Mesothelial cell of epicardium (in vitro differentiated cells): ENCODE results near the gene MPZL1. TPM values are rescaled to one million over a fixed set of nuclear protein-coding genes. Genes with fewer than 3 reads are reported as not detected.

ENCODE experiments used
- DNase-seq, 2 experiments: peaks; one replicate each; pipeline ENCODE4 v3.0.0; 2021; ENCODE audit warnings: low spot score in 2 of 2; ENCODE audit not compliant: unreplicated experiment in 2 of 2
- H3K27ac Mint-ChIP-seq: 2 replicates; pipeline ENCODE4 v1.8.0; 2021; ENCODE audit warnings: mixed read lengths
- H3K27me3 Mint-ChIP-seq: 2 replicates; pipeline ENCODE4 v1.8.0; 2021; ENCODE audit warnings: low read depth, mixed read lengths
- H3K36me3 Mint-ChIP-seq: 2 replicates; pipeline ENCODE4 v1.8.0; 2021; ENCODE audit warnings: mixed read lengths
- H3K4me1 Mint-ChIP-seq: 2 replicates; pipeline ENCODE4 v1.8.0; 2021; ENCODE audit warnings: mixed read lengths
- H3K4me3 Mint-ChIP-seq: 2 replicates; pipeline ENCODE4 v1.8.0; 2021; ENCODE audit warnings: mild to moderate bottlenecking, moderate library complexity, mixed read lengths
- H3K9me3 Mint-ChIP-seq: 2 replicates; pipeline ENCODE4 v1.8.0; 2021; ENCODE audit warnings: mixed read lengths
- CTCF ChIP-seq: fragments of 200-600 bp; sonication (generic); IDR thresholded peaks from one replicate; pipeline ENCODE4 v1.5.0; 2021; ENCODE audit warnings: antibody characterized with exemption; ENCODE audit not compliant: unreplicated experiment
- total RNA-seq: library from RNA; stranded (reverse); gene quantifications from 3 replicates; pipeline ENCODE4 v1.2.1, GENCODE V29; 2021

Gene MPZL1
- total RNA-seq, 1 donor from 2014 or later: 138 TPM

- no peak overlapping the region for H3K27ac Mint-ChIP-seq
- peaks cover 21% of the 10 kb centered on the region for H3K4me1 Mint-ChIP-seq
- TF ChIP-seq CTCF: no peak
- no peaks in the 10 kb centered on the region for H3K36me3 Mint-ChIP-seq
- H3K4me3 Mint-ChIP-seq: no peak overlapping the region
- no peaks in the 10 kb centered on the region for H3K9me3 Mint-ChIP-seq
- H3K27me3 Mint-ChIP-seq: no peaks in the 10 kb centered on the region
- DNase-seq: no peak
Measured at GRCh38 chr1:167708940-167709389, 12.8 kb upstream of the MPZL1 start.

- DNase-seq: no peak
- Mint-ChIP-seq H3K27ac (no peak overlapping the region), H3K9me3 (no peaks in the 10 kb centered on the region), H3K4me3 (no peak overlapping the region), H3K36me3 (no peaks in the 10 kb centered on the region), H3K27me3 (peaks cover 5% of the 10 kb centered on the region), H3K4me1 (peaks cover 18% of the 10 kb centered on the region)
- no peak for TF ChIP-seq CTCF
Measured at GRCh38 chr1:167710836-167711235, 10.9 kb upstream of the MPZL1 start.

GRCh38 chr1:167711797-167712196 is 10.0 kb upstream of the MPZL1 start:
- no peak for DNase-seq
- Mint-ChIP-seq H3K27ac (no peak overlapping the region), H3K36me3 (no peaks in the 10 kb centered on the region), H3K27me3 (peaks cover 5% of the 10 kb centered on the region), H3K4me1 (peaks cover 10% of the 10 kb centered on the region), H3K9me3 (no peaks in the 10 kb centered on the region), H3K4me3 (no peak overlapping the region)
- no peak for TF ChIP-seq CTCF

- peak overlapping the region; percentile 84 for H3K4me3 Mint-ChIP-seq
- H3K27me3 Mint-ChIP-seq: peaks cover 5% of the 10 kb centered on the region
- DNase-seq: peak in 1 of 2 experiments; percentile 49
- H3K27ac Mint-ChIP-seq: peak overlapping the region; percentile 38
- no peak for TF ChIP-seq CTCF
- H3K4me1 Mint-ChIP-seq: peaks cover 18% of the 10 kb centered on the region
- H3K9me3 Mint-ChIP-seq: no peaks in the 10 kb centered on the region
- H3K36me3 Mint-ChIP-seq: no peaks in the 10 kb centered on the region
Measured at GRCh38 chr1:167713330-167714081, 8.3 kb upstream of the MPZL1 start.

GRCh38 chr1:167714098-167714438 is 7.7 kb upstream of the MPZL1 start:
- peak overlapping the region; percentile 38 for H3K27ac Mint-ChIP-seq
- H3K9me3 Mint-ChIP-seq: no peaks in the 10 kb centered on the region
- no peaks in the 10 kb centered on the region for H3K36me3 Mint-ChIP-seq
- H3K4me3 Mint-ChIP-seq: peak overlapping the region; percentile 84
- H3K4me1 Mint-ChIP-seq: peaks cover 24% of the 10 kb centered on the region
- DNase-seq: no peak
- peaks cover 5% of the 10 kb centered on the region for H3K27me3 Mint-ChIP-seq
- TF ChIP-seq CTCF: no peak
